OCI-LY1 (cell line): Measurements from ENCODE around the gene DPEP2NB.
A peak's percentile ranks its signal among the peaks of the same experiment; 100 is the strongest.
"Not testable (repeated sequence)": the region's sequence is repeated elsewhere in the genome, so short reads cannot be mapped to it uniquely, and the experiment has no call there.

ENCODE experiments used
- H2AFZ ChIP-seq: fragments of 200-600 bp; sonication (generic), shearing (Covaris generic); 2 replicates; pipeline ENCODE4 v1.6.0; 2014; ENCODE audit warnings: antibody characterized with exemption, mild to moderate bottlenecking, low read length
- H3F3A ChIP-seq: fragments of 200-600 bp; sonication (generic), shearing (Covaris generic); 2 replicates; pipeline ENCODE4 v1.6.0; 2014; ENCODE audit warnings: mild to moderate bottlenecking, antibody characterized with exemption, low read length, moderate library complexity; ENCODE audit not compliant: insufficient read depth
- H3K27ac ChIP-seq: fragments of 200-600 bp; sonication (generic); 2 replicates; pipeline ENCODE4 v1.5.1; 2014; ENCODE audit warnings: low read length, mixed run types, mild to moderate bottlenecking, low read depth; ENCODE audit not compliant: poor library complexity, severe bottlenecking
- H3K27me3 ChIP-seq: fragments of 200-600 bp; sonication (generic); 2 replicates; pipeline ENCODE4 v1.6.0; 2014; ENCODE audit warnings: antibody characterized with exemption, mild to moderate bottlenecking, low read length, moderate library complexity; ENCODE audit not compliant: insufficient read depth
- H3K36me3 ChIP-seq: fragments of 200-600 bp; sonication (generic); 2 replicates; pipeline ENCODE4 v1.6.1; 2014; ENCODE audit warnings: mild to moderate bottlenecking, antibody characterized with exemption, low read length, moderate library complexity, mixed read lengths; ENCODE audit not compliant: insufficient read depth
- H3K4me1 ChIP-seq: fragments of 200-600 bp; sonication (generic); 2 replicates; pipeline ENCODE4 v1.5.1; 2014; ENCODE audit warnings: mild to moderate bottlenecking, low read length, moderate library complexity; ENCODE audit not compliant: insufficient read depth, severe bottlenecking
- H3K4me2 ChIP-seq: fragments of 200-600 bp; sonication (generic), shearing (Covaris generic); 2 replicates; pipeline ENCODE4 v1.6.1; 2014; ENCODE audit warnings: low read length
- H3K4me3 ChIP-seq: fragments of 200-600 bp; sonication (generic); 2 replicates; pipeline ENCODE4 v1.5.1; 2014; ENCODE audit warnings: low read length, low read depth, mild to moderate bottlenecking, mixed read lengths; ENCODE audit not compliant: poor library complexity, severe bottlenecking
- H3K79me2 ChIP-seq: fragments of 200-600 bp; shearing (Covaris generic); 2 replicates; pipeline ENCODE4 v1.6.1; 2016; ENCODE audit warnings: mixed run types, low read length, mixed read lengths; ENCODE audit not compliant: insufficient read depth
- H3K9ac ChIP-seq: fragments of 200-600 bp; sonication (generic), shearing (Covaris generic); 2 replicates; pipeline ENCODE4 v1.6.1; 2014; ENCODE audit warnings: mild to moderate bottlenecking, low read length, mixed read lengths
- H3K9me2 ChIP-seq: fragments of 200-600 bp; sonication (generic), shearing (Covaris generic); 2 replicates; pipeline ENCODE4 v1.6.1; 2014; ENCODE audit warnings: low read depth, mild to moderate bottlenecking, low read length, mixed read lengths
- H3K9me3 ChIP-seq: fragments of 200-600 bp; shearing (Covaris generic); 2 replicates; pipeline ENCODE4 v1.6.1; 2014; ENCODE audit warnings: low read length, mixed read lengths
- H4K20me1 ChIP-seq: fragments of 200-600 bp; sonication (generic), shearing (Covaris generic); 2 replicates; pipeline ENCODE4 v1.6.0; 2016; ENCODE audit warnings: mild to moderate bottlenecking, low read length; ENCODE audit not compliant: insufficient read depth
- EZH2 ChIP-seq: fragments of 200-600 bp; sonication (generic), shearing (Covaris generic); IDR thresholded peaks from 2 replicates; pipeline ENCODE4 v1.8.0; 2017; ENCODE audit warnings: borderline replicate concordance, mixed run types, mild to moderate bottlenecking, antibody characterized with exemption, low read length, moderate library complexity, mixed read lengths
- TF ChIP-seq, protein P1 (sequence below): fragments of 200-600 bp; sonication (generic), shearing (Covaris generic); IDR thresholded peaks from 2 replicates; pipeline ENCODE4 v1.5.1; 2017; ENCODE audit warnings: mild to moderate bottlenecking, antibody characterized with exemption, low read length, moderate library complexity, mixed read lengths

Gene DPEP2NB

DNA sequence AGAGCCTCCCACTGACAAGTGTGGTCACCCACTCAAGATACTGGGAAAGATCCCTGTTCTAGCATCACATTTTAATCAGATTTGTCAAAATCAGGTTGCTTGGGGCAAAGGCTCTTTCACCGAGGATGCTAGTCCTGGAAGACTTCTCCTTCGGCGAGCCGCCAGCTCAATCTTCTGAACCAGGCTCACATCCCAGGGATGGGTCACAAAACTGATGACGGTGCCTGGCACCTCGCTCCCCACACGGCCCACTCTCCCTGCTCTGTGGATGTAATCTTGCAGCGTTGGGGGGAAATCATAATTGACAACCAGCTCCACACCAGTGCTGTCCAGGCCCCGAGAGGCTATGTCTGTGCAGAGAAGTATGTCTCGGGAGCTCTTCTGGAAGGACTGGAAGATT, 5.8 kb upstream of the DPEP2NB start:
- Histone ChIP-seq H4K20me1 (no peaks in the 10 kb centered on the region), H2AFZ (no peak overlapping the region), H3K4me2 (peak overlapping the region; percentile 82), H3K27me3 (no peaks in the 10 kb centered on the region), H3K27ac (no peak overlapping the region), H3K4me1 (peaks cover 24% of the 10 kb centered on the region), H3F3A (no peaks in the 10 kb centered on the region), H3K4me3 (peak overlapping the region; percentile 89), H3K9me2 (no peaks in the 10 kb centered on the region), H3K79me2 (peaks cover 13% of the 10 kb centered on the region), H3K36me3 (peaks cover 27% of the 10 kb centered on the region), H3K9me3 (no peaks in the 10 kb centered on the region), H3K9ac (peak overlapping the region; percentile 94; the same call in 1 of the 2 replicates)
- TF ChIP-seq, protein P1, sequence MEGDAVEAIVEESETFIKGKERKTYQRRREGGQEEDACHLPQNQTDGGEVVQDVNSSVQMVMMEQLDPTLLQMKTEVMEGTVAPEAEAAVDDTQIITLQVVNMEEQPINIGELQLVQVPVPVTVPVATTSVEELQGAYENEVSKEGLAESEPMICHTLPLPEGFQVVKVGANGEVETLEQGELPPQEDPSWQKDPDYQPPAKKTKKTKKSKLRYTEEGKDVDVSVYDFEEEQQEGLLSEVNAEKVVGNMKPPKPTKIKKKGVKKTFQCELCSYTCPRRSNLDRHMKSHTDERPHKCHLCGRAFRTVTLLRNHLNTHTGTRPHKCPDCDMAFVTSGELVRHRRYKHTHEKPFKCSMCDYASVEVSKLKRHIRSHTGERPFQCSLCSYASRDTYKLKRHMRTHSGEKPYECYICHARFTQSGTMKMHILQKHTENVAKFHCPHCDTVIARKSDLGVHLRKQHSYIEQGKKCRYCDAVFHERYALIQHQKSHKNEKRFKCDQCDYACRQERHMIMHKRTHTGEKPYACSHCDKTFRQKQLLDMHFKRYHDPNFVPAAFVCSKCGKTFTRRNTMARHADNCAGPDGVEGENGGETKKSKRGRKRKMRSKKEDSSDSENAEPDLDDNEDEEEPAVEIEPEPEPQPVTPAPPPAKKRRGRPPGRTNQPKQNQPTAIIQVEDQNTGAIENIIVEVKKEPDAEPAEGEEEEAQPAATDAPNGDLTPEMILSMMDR = no peak
- no peak for TF ChIP-seq EZH2

DNA sequence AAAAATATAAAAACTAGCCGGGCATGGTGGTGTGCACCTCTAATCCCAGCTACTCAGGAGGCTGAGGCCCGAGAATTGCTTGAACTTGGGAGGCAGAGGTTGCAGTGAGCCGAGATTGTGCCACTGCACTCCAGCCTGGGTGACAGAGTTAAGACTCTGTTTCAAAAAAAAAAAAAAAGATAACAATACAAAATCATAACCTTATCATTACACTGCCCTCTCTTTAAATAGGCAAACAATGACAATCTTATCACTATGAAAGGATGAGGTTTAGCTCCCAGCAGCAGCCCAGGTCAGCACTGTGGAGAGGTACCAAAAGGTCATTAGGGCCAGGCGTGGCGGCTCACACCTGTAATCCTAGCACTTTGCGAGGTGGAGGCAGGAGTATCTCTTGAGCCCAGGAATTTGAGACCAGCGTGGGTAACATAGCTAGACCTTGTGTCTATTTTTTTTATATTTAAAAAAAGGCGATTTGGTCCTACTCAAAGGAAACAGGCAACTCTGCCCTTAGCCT, 3.5 kb upstream of the DPEP2NB start:
- Histone ChIP-seq H4K20me1 (no peaks in the 10 kb centered on the region), H3K27me3 (no peaks in the 10 kb centered on the region), H3K4me1 (peaks cover 18% of the 10 kb centered on the region), H3K9ac (no peak overlapping the region), H3K9me3 (no peaks in the 10 kb centered on the region), H2AFZ (no peak overlapping the region), H3K79me2 (peaks cover 8% of the 10 kb centered on the region), H3K27ac (no peak overlapping the region), H3F3A (no peaks in the 10 kb centered on the region), H3K4me3 (no peak overlapping the region), H3K4me2 (no peak overlapping the region), H3K9me2 (no peaks in the 10 kb centered on the region), H3K36me3 (peaks cover 15% of the 10 kb centered on the region)
- TF ChIP-seq, protein P1 = no peak
- TF ChIP-seq EZH2 = no peak

DNA sequence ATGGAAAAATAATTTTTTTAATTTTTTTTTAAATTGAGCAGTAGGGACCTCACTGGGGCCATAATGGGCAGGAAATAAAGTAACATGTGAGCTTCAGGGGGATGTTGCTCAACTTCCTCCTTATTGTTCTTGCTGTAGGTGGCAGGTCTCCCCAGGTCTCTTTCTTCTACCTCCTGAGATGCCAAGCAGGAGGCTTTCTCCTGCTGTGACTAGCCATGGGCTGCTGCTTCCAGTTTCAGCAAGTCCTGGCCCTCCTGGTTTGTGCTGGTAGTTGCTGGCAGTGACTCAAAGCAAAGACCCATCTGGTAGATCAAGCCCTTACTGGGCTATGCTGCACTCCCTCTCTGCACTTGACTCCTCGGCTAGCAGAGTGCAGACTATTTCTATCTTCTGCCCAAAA, 2.3 kb downstream of the DPEP2NB start:
- H3K4me1 ChIP-seq = peaks cover 6% of the 10 kb centered on the region
- no peaks in the 10 kb centered on the region for H4K20me1 ChIP-seq
- TF ChIP-seq, protein P1 = no peak
- no peak for TF ChIP-seq EZH2
- H3K9me3 ChIP-seq = no peaks in the 10 kb centered on the region
- H3K27ac ChIP-seq = no peak overlapping the region
- H3K9me2 ChIP-seq = no peaks in the 10 kb centered on the region
- H2AFZ ChIP-seq = no peak overlapping the region
- H3K27me3 ChIP-seq = no peaks in the 10 kb centered on the region
- H3K9ac ChIP-seq = no peak overlapping the region
- no peak overlapping the region for H3K4me3 ChIP-seq
- no peaks in the 10 kb centered on the region for H3K36me3 ChIP-seq
- H3K4me2 ChIP-seq = no peak overlapping the region
- no peaks in the 10 kb centered on the region for H3F3A ChIP-seq
- no peaks in the 10 kb centered on the region for H3K79me2 ChIP-seq

DNA sequence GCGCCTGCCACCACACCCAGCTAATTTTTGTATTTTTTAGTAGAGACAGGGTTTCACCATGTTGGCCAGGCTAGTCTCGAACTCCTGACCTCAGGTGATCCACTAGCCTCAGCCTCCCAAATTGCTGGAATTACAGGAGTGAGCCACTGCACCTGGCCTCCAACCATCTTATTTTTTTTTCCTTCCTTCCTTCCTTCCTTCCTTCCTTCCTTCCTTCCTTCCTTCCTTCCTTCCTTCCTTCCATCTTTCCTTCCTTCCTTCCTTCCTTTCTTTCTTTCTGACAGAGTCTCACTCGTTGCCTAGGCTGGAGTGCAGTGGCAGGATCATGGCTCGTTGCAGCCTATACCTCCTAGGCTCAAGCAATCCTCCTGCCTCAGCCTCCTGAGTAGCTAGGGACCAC, 5.8 kb downstream of the DPEP2NB start:
- not testable (repeated sequence) for H3K4me3 ChIP-seq, H3F3A ChIP-seq, H3K27me3 ChIP-seq, H2AFZ ChIP-seq, H3K79me2 ChIP-seq, H4K20me1 ChIP-seq, H3K4me2 ChIP-seq, H3K9me3 ChIP-seq, H3K36me3 ChIP-seq, H3K27ac ChIP-seq, H3K9ac ChIP-seq, H3K9me2 ChIP-seq
- peaks cover 22% of the 10 kb centered on the region for H3K4me1 ChIP-seq
